H1 (cell line): ENCODE data around the gene GRB7. TPM values are rescaled to one million over a fixed set of nuclear protein-coding genes. Genes with fewer than 3 reads are reported as not detected.

Experiments used
- RBBP5 ChIP-seq: IDR thresholded peaks from 2 replicates; pipeline ENCODE4 v1.7.1; 2012; ENCODE audit warnings: low read depth, mild to moderate bottlenecking, inconsistent platforms, low read length, moderate library complexity, borderline replicate concordance
- polyA plus RNA-seq, 7 experiments: library from polyadenylated mRNA; depleted of rRNA in 3 of 7; stranded (reverse) in 5 of 7; unstranded in 2 of 7; fragments of >200 nt in 5 of 7; fragments of 200-250 nt in 2 of 7; gene quantifications; 1 replicate in 5 of 7; 2 replicates in 1 of 7; 4 replicates in 1 of 7; pipeline versions ENCODE4 v1.2.1 to v1.2.3, GENCODE V29; 2011 to 2013; ENCODE audit warnings: missing spikeins in 2 of 7, mixed read lengths in 2 of 7
- total RNA-seq: library from RNA; stranded (reverse); fragmentation: NEBNext Ultra II Directional; extraction: Animal tissue kit (Norgen Biotek cat#: 25700); gene quantifications from 2 replicates; pipeline ENCODE4 v1.2.1, GENCODE V29; 2021
- TF ChIP-seq, protein P1 (sequence below), 3 experiments: IDR thresholded peaks; 1 replicate in 2 of 3; 2 replicates in 1 of 3; pipeline versions ENCODE4 v1.5.1 to v1.6.1; 2011; ENCODE audit warnings: low read length in 3 of 3, mild to moderate bottlenecking in 3 of 3, inconsistent platforms in 2 of 3, low read depth in 1 of 3, moderate library complexity in 1 of 3; ENCODE audit not compliant: insufficient read depth in 1 of 3; ENCODE audit errors: control extremely low read depth in 1 of 3

The GRB7 gene
- total and polyA plus RNA-seq, 2 of the 8 experiments (the other 6 are each of a cell fraction or from before 2014, with no cell fraction given), result 32.2 to 41.5 TPM

DNA sequence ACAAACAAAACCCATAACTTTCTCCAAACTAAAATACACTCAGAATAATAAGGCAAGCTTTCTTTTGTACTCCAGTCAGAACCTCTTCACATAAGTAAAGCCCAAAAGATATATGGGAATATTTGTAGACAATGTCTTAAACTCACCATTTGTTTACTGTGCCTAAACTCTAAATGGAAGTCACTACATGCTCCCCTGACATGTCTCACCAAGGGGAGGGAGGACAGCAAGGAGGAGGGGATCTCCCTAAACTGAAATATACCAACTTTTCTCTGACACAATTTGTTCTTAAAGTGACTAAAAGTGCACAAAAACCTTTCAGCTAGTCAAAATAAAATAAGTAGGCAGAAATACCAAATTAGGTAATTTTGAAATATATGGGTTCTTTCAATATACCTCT is 38.5 kb downstream of the GRB7 start (continued):
- TF ChIP-seq, protein P1, sequence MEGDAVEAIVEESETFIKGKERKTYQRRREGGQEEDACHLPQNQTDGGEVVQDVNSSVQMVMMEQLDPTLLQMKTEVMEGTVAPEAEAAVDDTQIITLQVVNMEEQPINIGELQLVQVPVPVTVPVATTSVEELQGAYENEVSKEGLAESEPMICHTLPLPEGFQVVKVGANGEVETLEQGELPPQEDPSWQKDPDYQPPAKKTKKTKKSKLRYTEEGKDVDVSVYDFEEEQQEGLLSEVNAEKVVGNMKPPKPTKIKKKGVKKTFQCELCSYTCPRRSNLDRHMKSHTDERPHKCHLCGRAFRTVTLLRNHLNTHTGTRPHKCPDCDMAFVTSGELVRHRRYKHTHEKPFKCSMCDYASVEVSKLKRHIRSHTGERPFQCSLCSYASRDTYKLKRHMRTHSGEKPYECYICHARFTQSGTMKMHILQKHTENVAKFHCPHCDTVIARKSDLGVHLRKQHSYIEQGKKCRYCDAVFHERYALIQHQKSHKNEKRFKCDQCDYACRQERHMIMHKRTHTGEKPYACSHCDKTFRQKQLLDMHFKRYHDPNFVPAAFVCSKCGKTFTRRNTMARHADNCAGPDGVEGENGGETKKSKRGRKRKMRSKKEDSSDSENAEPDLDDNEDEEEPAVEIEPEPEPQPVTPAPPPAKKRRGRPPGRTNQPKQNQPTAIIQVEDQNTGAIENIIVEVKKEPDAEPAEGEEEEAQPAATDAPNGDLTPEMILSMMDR (IDR thresholded peaks at IDR 0.05; ENCODE audit: control extremely low read depth in 1 of 3, insufficient read depth in 1 of 3, low read depth in 1 of 3, low read length in 3 of 3), result no peak
- no peak for TF ChIP-seq RBBP5
- TF ChIP-seq, all 59 proteins: peak for 0
